ENCODE data around the gene WDR35.

The WDR35 gene

DNA sequence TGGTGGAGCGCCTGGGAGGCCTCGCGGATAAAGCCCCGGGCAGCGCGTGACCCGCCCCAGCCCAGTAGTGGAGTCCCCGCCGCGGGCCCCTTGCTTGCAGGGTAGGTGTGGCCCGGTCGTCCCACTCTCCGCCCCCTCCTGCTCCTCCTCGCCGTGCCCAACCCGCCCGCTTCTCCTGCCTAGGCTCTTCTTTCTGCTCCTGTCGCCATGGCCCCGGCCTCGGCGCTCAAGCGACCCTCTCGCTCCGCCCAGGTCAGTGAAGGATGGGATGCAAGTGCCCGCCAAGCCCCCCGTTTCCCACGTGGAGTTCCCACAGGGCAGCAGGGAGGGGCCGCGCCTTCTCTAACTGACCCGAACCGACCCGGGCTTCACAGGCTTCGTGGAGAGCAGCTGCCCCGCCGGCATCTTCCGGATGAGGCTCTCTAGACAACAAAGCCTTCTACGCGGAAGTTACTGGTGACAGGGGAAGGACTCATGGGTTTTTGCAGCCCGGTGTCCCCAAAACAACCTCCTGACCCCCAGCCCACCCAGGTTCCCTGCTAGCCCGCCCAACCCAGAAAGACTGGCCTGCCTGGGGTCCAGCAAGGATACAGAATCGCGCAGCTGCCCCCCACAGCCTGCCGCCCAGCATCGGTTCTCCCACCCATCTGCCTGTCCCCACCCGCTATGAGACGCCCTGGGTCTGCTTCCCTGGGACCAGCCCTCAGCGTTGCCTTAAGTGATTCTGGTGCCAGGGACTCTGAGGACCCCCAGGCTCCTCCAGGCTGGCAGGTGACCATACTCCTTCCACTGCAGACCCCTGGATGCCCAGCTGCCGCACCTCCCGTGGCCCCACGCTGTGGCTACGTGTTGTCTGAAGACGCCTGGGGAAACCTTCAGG, 121.0 kb downstream of the WDR35 start:
- DNase-seq, result no peak

DNA sequence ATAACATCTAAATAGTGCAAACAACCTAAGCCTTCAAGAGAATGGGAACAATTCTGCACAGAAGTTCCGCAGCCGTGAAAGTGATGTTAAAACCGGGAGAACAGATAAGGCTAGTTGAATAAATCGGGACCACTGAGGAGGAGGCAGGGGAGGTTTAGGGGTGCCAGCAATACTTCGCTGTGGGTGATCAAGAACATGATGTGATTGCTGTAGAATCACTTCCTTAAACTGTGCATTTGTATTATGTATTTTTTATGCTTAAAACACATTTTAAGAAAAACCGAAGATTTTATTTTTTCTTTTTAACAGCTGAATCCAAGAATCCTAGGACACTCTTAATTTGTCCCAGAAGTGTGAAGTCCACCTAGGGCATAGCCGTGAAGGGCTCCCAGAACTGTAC, 121.7 kb downstream of the WDR35 start:
- DNase-seq, result no peak

DNA sequence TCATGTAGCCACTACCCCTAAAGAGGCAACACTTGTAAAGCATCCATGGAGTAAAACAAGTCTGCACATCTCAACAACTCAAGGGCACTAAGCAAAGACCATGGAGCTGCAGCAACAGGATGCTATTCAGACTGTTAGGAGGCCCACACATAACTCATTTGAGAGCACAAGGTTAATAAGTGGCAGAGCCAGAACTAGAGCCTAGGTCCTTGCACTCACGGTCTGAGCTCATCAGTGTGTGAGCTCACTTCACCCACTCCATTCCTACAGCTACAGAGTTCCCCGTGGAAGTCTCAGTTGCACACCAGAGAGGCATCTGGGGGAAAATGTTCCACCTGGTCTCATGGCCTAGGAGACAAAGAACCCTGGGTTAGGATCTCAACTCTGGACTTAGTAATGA, 123.1 kb downstream of the WDR35 start:
- DNase-seq, result no peak

DNA sequence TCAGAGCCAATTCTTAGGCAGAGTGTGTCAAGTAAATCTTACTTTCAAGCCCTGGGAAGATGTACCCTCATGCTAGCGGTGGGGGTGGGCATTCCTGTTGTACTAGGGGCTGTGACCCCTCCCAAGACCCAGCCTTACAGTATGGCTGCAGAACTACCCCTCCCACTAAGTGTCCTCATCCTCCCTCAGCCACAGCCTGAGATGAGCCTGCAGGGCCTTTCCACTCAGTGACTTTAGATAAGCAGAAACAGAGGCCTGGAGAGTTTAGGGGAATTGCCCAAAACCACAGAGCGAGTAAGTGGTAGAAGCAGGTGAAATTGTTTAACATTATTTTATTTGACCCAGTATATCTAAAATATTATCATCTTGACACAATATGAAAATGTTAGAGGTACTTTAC, 124.8 kb downstream of the WDR35 start:
- no peak for DNase-seq

DNA sequence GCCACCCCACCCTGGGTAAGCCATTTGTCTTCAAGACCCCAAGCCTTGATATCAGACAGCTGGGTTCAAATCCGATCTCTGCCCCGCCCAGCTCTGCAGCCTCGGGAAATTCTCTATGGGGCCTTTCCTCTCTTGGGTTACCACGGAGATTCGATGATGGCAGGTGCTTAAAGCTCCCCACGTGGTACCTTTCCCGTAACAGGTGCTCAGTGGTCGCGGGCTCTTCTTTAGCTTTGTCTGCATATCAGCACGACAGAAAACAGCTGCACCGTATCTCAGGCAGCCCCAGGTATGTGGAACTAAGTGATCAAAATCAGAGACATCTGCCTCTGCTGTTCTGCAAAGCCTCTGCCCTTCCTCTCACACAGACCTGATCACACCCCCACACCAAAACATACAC, 125.5 kb downstream of the WDR35 start:
- no peak for DNase-seq

DNA sequence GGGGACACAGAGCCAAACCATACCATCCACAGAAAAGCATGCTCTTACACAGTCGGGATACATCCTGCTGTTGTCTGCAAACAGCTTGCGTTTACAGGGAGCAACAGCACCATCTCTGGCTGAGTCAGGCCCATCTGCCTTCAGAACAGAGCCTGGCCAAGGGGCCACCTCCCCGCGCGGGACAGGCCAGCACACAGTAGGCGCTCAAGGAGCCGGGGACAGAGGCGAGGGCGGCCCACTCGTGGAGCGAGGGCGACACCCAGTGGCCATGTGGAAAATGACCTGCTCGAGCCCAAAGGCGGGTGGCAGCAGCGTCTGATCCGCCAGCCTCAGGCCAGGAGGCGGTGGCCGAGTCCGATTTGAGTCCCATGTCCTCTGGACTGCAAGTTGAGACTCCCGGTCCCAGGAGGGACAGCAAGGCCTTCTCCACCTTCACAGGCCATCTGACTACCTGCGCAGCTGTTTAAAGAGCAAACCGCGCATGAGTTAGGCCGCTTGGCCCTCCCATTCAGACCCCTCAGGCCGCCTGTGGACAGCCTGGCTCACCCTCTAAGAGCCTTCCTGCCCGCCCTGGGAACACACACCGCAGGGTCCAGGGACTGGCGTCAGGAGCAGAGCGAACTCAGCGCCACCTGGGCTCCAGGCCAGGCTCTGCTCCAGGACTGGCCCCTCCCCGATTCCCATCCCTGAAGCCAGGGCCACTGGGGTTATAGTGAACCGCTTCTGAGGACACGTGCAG, 126.4 kb downstream of the WDR35 start:
- peak; percentile 63 for DNase-seq

DNA sequence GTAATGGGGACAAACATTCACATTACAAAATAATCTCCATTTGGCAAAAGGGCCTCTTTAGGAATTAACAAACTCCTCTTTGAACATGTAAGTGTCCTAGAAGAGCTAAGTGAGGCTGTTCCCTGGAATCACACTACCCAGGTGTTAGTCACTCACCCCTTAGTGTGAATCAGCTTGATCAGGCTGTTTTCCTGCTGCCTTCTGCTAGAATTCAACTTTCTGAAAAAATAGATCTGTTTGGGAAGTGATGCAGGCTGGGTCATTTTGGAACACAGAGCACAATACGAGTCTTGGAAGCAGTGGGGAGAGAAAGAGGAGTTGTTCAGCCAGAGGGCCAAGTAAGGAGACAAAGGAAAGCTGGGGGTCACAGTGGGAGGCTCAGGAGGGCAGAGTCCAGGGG, 128.1 kb downstream of the WDR35 start:
- DNase-seq, result no peak

Data from NCI-H82 (cell line).